ENCODE results near the gene KCNC2. TPM values are rescaled to one million over a fixed set of nuclear protein-coding genes. Genes with fewer than 3 reads are reported as not detected.

Gene KCNC2
- total and polyA plus RNA-seq, 9 of the 15 experiments (the other 6 are each of a cell fraction or from before 2014, with no cell fraction given): not detected

- TF ChIP-seq ZFP30 (CRISPR knock-in tag; IDR thresholded peaks at IDR 0.05; ENCODE audit: borderline replicate concordance): no peak
- no peak for TF ChIP-seq TCFL5 (CRISPR knock-in tag; conservative IDR thresholded peaks at IDR 0.05)
- TF ChIP-seq ZNF280B (CRISPR knock-in tag; IDR thresholded peaks at IDR 0.05): no peak
- TF ChIP-seq TCF7 (IDR thresholded peaks at IDR 0.05; ENCODE audit: borderline replicate concordance): no peak
- no peak for TF ChIP-seq PTBP1 (IDR thresholded peaks at IDR 0.05; ENCODE audit: low read depth, low read length)
- TF ChIP-seq RBM15 (IDR thresholded peaks at IDR 0.05; ENCODE audit: insufficient read depth, low read length): no peak
- TF ChIP-seq NRF1 (conservative IDR thresholded peaks at IDR 0.05 in 1 of 2, IDR thresholded peaks at IDR 0.05 in 1 of 2): no peak
These were observed 38.9 kb downstream of the KCNC2 start (continued) for GRCh38 chr12:75170640-75171185.

DNA sequence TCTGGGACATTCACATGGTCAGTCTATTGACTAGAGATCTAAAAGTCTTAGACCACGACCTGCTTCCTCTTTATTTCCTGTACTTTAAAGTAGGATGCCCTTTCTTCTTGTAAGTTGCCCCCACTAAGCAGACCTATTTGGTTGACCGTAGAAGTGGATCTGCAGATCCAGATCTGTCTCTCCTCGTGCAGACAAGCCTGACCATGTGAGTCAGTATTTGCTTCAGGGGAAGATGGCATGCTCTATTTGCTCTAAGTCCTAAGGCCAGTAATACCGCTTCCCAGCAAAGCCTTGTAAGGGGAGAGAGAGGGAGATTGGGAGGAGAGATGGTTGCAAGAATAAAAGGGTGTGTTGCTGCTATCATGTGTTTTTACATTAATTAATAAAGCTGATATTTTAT, 46.8 kb downstream of the KCNC2 start:
- H3K9me1 ChIP-seq (ENCODE audit: control insufficient read depth, insufficient read depth, low read length): no peaks in the 10 kb centered on the region
- H3K9me3 ChIP-seq (replicated peaks; ENCODE audit: control insufficient read depth, insufficient read depth, low read depth, low read length): no peaks in the 10 kb centered on the region
- DNase-seq (ENCODE audit: extremely low read depth in 1 of 4, low spot score in 3 of 4): no peak
- H3K27ac ChIP-seq (ENCODE audit: extremely low read depth, low read depth, low read length): no peak overlapping the region
- no peak overlapping the region for H3K4me2 ChIP-seq (ENCODE audit: insufficient read depth, low read length)
- no peak overlapping the region for H2AFZ ChIP-seq (ENCODE audit: low read depth, low read length)
- in situ Hi-C loops (cut with MboI): no loop called here
- H3K79me2 ChIP-seq (ENCODE audit: control insufficient read depth, insufficient read depth, low read length): no peaks in the 10 kb centered on the region
- H3K36me3 ChIP-seq (ENCODE audit: control insufficient read depth, insufficient read depth, low read length): no peaks in the 10 kb centered on the region
- ATAC-seq: no peak
- FAIRE-seq: no peak
- H3K9ac ChIP-seq (ENCODE audit: insufficient read depth in 1 of 2, low read depth in 2 of 2, low read length in 2 of 2): no peak overlapping the region
- ChIA-PET POLR2A (no interaction called here), CTCF (ENCODE audit: low intra/inter-chr PET ratio) (no interaction called here)
- no peaks in the 10 kb centered on the region for H3K4me1 ChIP-seq (replicated peaks in 1 of 2; ENCODE audit: control insufficient read depth in 2 of 2, insufficient read depth in 2 of 2, low read length in 2 of 2)
- TF ChIP-seq SMARCB1 (IDR thresholded peaks at IDR 0.05; ENCODE audit: insufficient read length, low read depth) (no peak), ZNF3 (CRISPR knock-in tag; IDR thresholded peaks at IDR 0.05) (no peak), ZSCAN29 (IDR thresholded peaks at IDR 0.05) (no peak), ZMIZ1 (IDR thresholded peaks at IDR 0.05; ENCODE audit: low read depth in 2 of 2, low read length in 2 of 2) (no peak), MAZ (CRISPR knock-in tag; conservative IDR thresholded peaks at IDR 0.05 in 1 of 2, IDR thresholded peaks at IDR 0.05 in 1 of 2) (no peak), SIX5 (IDR thresholded peaks at IDR 0.05; ENCODE audit: borderline replicate concordance in 1 of 2, insufficient read depth in 1 of 2, low read depth in 1 of 2, low read length in 2 of 2) (no peak)
- TF ChIP-seq, protein P1, sequence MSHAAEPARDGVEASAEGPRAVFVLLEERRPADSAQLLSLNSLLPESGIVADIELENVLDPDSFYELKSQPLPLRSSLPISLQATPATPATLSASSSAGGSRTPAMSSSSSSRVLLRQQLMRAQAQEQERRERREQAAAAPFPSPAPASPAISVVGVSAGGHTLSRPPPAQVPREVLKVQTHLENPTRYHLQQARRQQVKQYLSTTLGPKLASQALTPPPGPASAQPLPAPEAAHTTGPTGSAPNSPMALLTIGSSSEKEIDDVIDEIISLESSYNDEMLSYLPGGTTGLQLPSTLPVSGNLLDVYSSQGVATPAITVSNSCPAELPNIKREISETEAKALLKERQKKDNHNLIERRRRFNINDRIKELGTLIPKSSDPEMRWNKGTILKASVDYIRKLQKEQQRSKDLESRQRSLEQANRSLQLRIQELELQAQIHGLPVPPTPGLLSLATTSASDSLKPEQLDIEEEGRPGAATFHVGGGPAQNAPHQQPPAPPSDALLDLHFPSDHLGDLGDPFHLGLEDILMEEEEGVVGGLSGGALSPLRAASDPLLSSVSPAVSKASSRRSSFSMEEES (CRISPR knock-in tag; IDR thresholded peaks at IDR 0.05): no peak
- H4K20me1 ChIP-seq (replicated peaks; ENCODE audit: control insufficient read depth, insufficient read depth, low read length): no peaks in the 10 kb centered on the region
- BruUV-seq (replicated peaks): no TSS peak
- 0% methylated on average over 4 of the region's 4 CpGs for WGBS (ENCODE audit: insufficient coverage, low coverage, missing lambda C conversion rate)
- no peak overlapping the region for H3K4me3 ChIP-seq
- H3K27me3 ChIP-seq (ENCODE audit: control insufficient read depth in 2 of 2, insufficient read depth in 2 of 2, low read length in 2 of 2): no peaks in the 10 kb centered on the region
- intact Hi-C loops (cut with micrococcal nuclease): no loop called here
